Adrenal gland (tissue), 12 donors: ENCODE data around the gene ARID5B. TPM values are rescaled to one million over a fixed set of nuclear protein-coding genes. Genes with fewer than 3 reads are reported as not detected.

ENCODE experiments used
- DNase-seq, 7 donors: peaks; one replicate each; pipeline ENCODE4 v3.0.0-alpha.2; 2019 to 2020
- H3K27ac ChIP-seq, 5 donors: fragments of 200-600 bp; sonication (generic) in 4 of 5; 1 replicate in 3 of 5; 2 replicates in 2 of 5; pipeline versions ENCODE4 v1.5.1 to v1.8.0; 2016 to 2020; ENCODE audit warnings: mild to moderate bottlenecking in 1 of 5
- H3K27me3 ChIP-seq: fragments of 200-600 bp; 2 replicates; pipeline ENCODE4 v1.8.0; 2021
- H3K36me3 ChIP-seq, 2 donors: fragments of 200-600 bp; replicated peaks in 1 of 2; 1 replicate in 1 of 2; 2 replicates in 1 of 2; pipeline versions ENCODE4 v1.5.1 to v1.8.0; 2018 to 2022
- H3K4me1 ChIP-seq, 2 donors: fragments of 200-600 bp; replicated peaks in 1 of 2; 1 replicate in 1 of 2; 2 replicates in 1 of 2; pipeline versions ENCODE4 v1.5.1 to v1.8.0; 2018 to 2021
- H3K4me3 ChIP-seq, 4 donors: fragments of 200-600 bp; sonication (generic) in 3 of 4; one replicate each; pipeline ENCODE4 v1.5.1; 2016 to 2018
- H3K9me3 ChIP-seq, 3 donors: fragments of 200-600 bp; sonication (generic) in 1 of 3; replicated peaks in 1 of 3; 1 replicate in 2 of 3; 2 replicates in 1 of 3; pipeline versions ENCODE4 v1.5.1 to v1.8.0; 2016 to 2021
- CTCF ChIP-seq, 6 experiments: fragments of 450-650 bp in 4 of 6; fragments of 200-600 bp in 2 of 6; sonication (generic) in 1 of 6; IDR thresholded peaks; 1 replicate in 5 of 6; 2 replicates in 1 of 6; pipeline versions ENCODE4 v1.5.1 to v1.8.0; 2016 to 2021; ENCODE audit warnings: antibody characterized with exemption in 6 of 6, mild to moderate bottlenecking in 2 of 6, moderate library complexity in 1 of 6
- POLR2A ChIP-seq, 2 donors: fragments of 450-650 bp; IDR thresholded peaks; one replicate each; pipeline ENCODE4 v1.6.1; 2017; ENCODE audit warnings: antibody characterized with exemption in 2 of 2, mild to moderate bottlenecking in 2 of 2, moderate library complexity in 1 of 2
- WGBS, 4 donors: extraction: QIAGEN DNeasy Blood & Tissue Kit in 2 of 4; methylation state at CpG; one replicate each; pipeline versions ENCODE4 v1.1.5 to v1.1.7; 2013 to 2017; 5-methylcytosine and 5-hydroxymethylcytosine counted together
- intact Hi-C, 2 donors: fragments of 100-400 bp; cut with DNase I; formaldehyde crosslinking; loops; one replicate each; pipeline versions ENCODE4 v1.14.1 to v1.15.0; 2022 to 2023
- polyA plus RNA-seq, 3 donors: library from polyadenylated mRNA; stranded (reverse); fragments of 200-250 nt in 2 of 3; fragments of 350-450 nt in 1 of 3; fragmentation: Illumina TruSeq in 1 of 3; extraction: RNeasy Lipid Tissue Mini Kit (QIAGEN cat#74804) in 1 of 3; gene quantifications; one replicate each; pipeline ENCODE4 v1.2.3, GENCODE V29; 2013 to 2014
- total RNA-seq, 9 donors: library from RNA; depleted of rRNA in 4 of 9; stranded (reverse); fragments of >200 nt in 4 of 9; fragments of 120-200 nt in 1 of 9; fragmentation: NEBNext Ultra II Directional in 1 of 9; extraction: Animal tissue kit (Norgen Biotek cat#: 25700) in 1 of 9; gene quantifications; one replicate each; pipeline versions ENCODE4 v1.1.0 to v1.2.4, GENCODE V29; 2013 to 2023
- donor health status: healthy with polysubstance abuse.
- donor health status: Bipolar disorder and iron deficiency.
- donor health status: DM: yes; HTN: yes; CAD: no.
- donor health status: DM: no; HTN: no; CAD: no.
- donor health status: DM: no; HTN: no; CAD: no.
- donor health status: DM: yes; HTN: yes; CAD: no.

The ARID5B gene
- total and polyA plus RNA-seq, 12 donors = 5.7 to 42.4 (median 23.8) TPM

GRCh38 chr10:62008946-62009345, 107.4 kb downstream of the ARID5B start:
- H3K27me3 ChIP-seq = no peaks in the 10 kb centered on the region
- H3K36me3 ChIP-seq = no peaks in the 10 kb centered on the region
- DNase-seq = no peak
- peaks cover 14 to 15% of the 10 kb centered on the region in 2 donors for H3K4me1 ChIP-seq
- no peak overlapping the region for H3K27ac ChIP-seq
- no peak overlapping the region for H3K4me3 ChIP-seq
- no peak for TF ChIP-seq CTCF (IDR thresholded peaks at IDR 0.05)
- H3K9me3 ChIP-seq = no peaks in the 10 kb centered on the region
- 83 to 100% (median 92%) methylated on average over 2 of the region's 2 CpGs for WGBS, 4 donors
- intact Hi-C loops = no loop called here

GRCh38 chr10:62010366-62010765, 108.9 kb downstream of the ARID5B start:
- Histone ChIP-seq H3K9me3 (no peaks in the 10 kb centered on the region), H3K4me1 (peaks cover 8 to 9% of the 10 kb centered on the region in 2 donors), H3K27ac (peak overlapping the region in 2 of 5 donors; percentile 29 to 38), H3K36me3 (no peaks in the 10 kb centered on the region), H3K27me3 (no peaks in the 10 kb centered on the region), H3K4me3 (no peak overlapping the region)
- intact Hi-C loops = no loop called here
- TF ChIP-seq CTCF (IDR thresholded peaks at IDR 0.05) (no peak), POLR2A (IDR thresholded peaks at IDR 0.05) (no peak)
- 47 to 59% (median 49%) methylated on average over 5 of the region's 5 CpGs for WGBS, 4 donors
- peak in 2 of 7 donors; percentile 11 to 19 for DNase-seq

- no peaks in the 10 kb centered on the region for H3K4me1 ChIP-seq
- H3K27me3 ChIP-seq = no peaks in the 10 kb centered on the region
- H3K27ac ChIP-seq = no peak overlapping the region
- no peaks in the 10 kb centered on the region for H3K36me3 ChIP-seq
- no peak overlapping the region for H3K4me3 ChIP-seq
- DNase-seq = no peak
- no peaks in the 10 kb centered on the region for H3K9me3 ChIP-seq
- 88 to 97% (median 91%) methylated on average over 5 of the region's 5 CpGs for WGBS, 4 donors
- TF ChIP-seq CTCF (IDR thresholded peaks at IDR 0.05) (no peak), POLR2A (IDR thresholded peaks at IDR 0.05) (no peak)
- intact Hi-C loops = no loop called here
These were observed 110.1 kb downstream of the ARID5B start for GRCh38 chr10:62011558-62011957.

- Histone ChIP-seq H3K9me3 (no peaks in the 10 kb centered on the region), H3K27me3 (no peaks in the 10 kb centered on the region), H3K4me3 (no peak overlapping the region), H3K36me3 (no peaks in the 10 kb centered on the region), H3K4me1 (peaks cover 3 to 5% of the 10 kb centered on the region in 2 donors), H3K27ac (no peak overlapping the region)
- no peak for TF ChIP-seq POLR2A (IDR thresholded peaks at IDR 0.05)
- no peak for TF ChIP-seq CTCF (IDR thresholded peaks at IDR 0.05)
- intact Hi-C loops = no loop called here
- no peak for DNase-seq
- WGBS, 4 donors = 94 to 99% (median 97%) methylated on average over 5 to 6 of the region's 6 CpGs
These were observed 110.8 kb downstream of the ARID5B start for GRCh38 chr10:62012318-62012717.
